ENCODE data around the gene ARL4D.
A peak's percentile ranks its signal among the peaks of the same experiment; 100 is the strongest.
"Not testable (repeated sequence)": the region's sequence is repeated elsewhere in the genome, so short reads cannot be mapped to it uniquely, and the experiment has no call there.

ARL4D gene

GRCh38 chr17:43369986-43370385 is 28.8 kb upstream of the ARL4D start:
- DNase-seq (ENCODE audit: low spot score), result no peak

- DNase-seq (ENCODE audit: low spot score), result no peak
These were observed 27.5 kb upstream of the ARL4D start for GRCh38 chr17:43371227-43371821.

GRCh38 chr17:43372273-43372911 is 26.4 kb upstream of the ARL4D start:
- no peak for DNase-seq (ENCODE audit: low spot score)

- DNase-seq (ENCODE audit: low spot score), result no peak
These were observed 25.4 kb upstream of the ARL4D start for GRCh38 chr17:43373356-43373755.

- DNase-seq (ENCODE audit: low spot score), result not testable (repeated sequence)
These were observed 22.9 kb upstream of the ARL4D start for GRCh38 chr17:43375915-43376314.

GRCh38 chr17:43377056-43377810 is 21.6 kb upstream of the ARL4D start:
- DNase-seq (ENCODE audit: low spot score), result no peak

GRCh38 chr17:43378766-43379165 is 20.0 kb upstream of the ARL4D start:
- no peak for DNase-seq (ENCODE audit: low spot score)

GRCh38 chr17:43380307-43380706 is 18.5 kb upstream of the ARL4D start:
- no peak for DNase-seq (ENCODE audit: low spot score)

- no peak for DNase-seq (ENCODE audit: low spot score)
These were observed 17.6 kb upstream of the ARL4D start for GRCh38 chr17:43381204-43381603.

GRCh38 chr17:43381621-43382020 is 17.2 kb upstream of the ARL4D start:
- DNase-seq (ENCODE audit: low spot score), result no peak

GRCh38 chr17:43382776-43383175 is 16.0 kb upstream of the ARL4D start:
- DNase-seq (ENCODE audit: low spot score), result no peak

- DNase-seq (ENCODE audit: low spot score), result no peak
These were observed 15.4 kb upstream of the ARL4D start for GRCh38 chr17:43383372-43383771.

- no peak for DNase-seq (ENCODE audit: low spot score)
These were observed 14.8 kb upstream of the ARL4D start for GRCh38 chr17:43383826-43384475.

- DNase-seq (ENCODE audit: low spot score), result no peak
These were observed 14.3 kb upstream of the ARL4D start for GRCh38 chr17:43384476-43384862.

GRCh38 chr17:43385046-43385831 is 13.6 kb upstream of the ARL4D start:
- no peak for DNase-seq (ENCODE audit: low spot score)

GRCh38 chr17:43388359-43389045 is 10.3 kb upstream of the ARL4D start:
- DNase-seq (ENCODE audit: low spot score), result peak; percentile 87

GRCh38 chr17:43389046-43389947 is 9.5 kb upstream of the ARL4D start:
- peak; percentile 80 for DNase-seq (ENCODE audit: low spot score)

GRCh38 chr17:43392397-43392796 is 6.4 kb upstream of the ARL4D start:
- no peak for DNase-seq (ENCODE audit: low spot score)

GRCh38 chr17:43393944-43394482 is 4.8 kb upstream of the ARL4D start:
- peak; percentile 90 for DNase-seq (ENCODE audit: low spot score)

- DNase-seq (ENCODE audit: low spot score), result not testable (repeated sequence)
These were observed 4.1 kb upstream of the ARL4D start for GRCh38 chr17:43394696-43395095.
